Right hindlimb (tissue), 1 donor: ENCODE results near the gene TBCE.
"Not testable (repeated sequence)": the region's sequence is repeated elsewhere in the genome, so short reads cannot be mapped to it uniquely, and the experiment has no call there.

Experiments
- DNase-seq: peaks from one replicate; pipeline ENCODE4 v3.0.0-alpha.2; 2018

Gene TBCE

GRCh38 chr1:235457856-235458255 is 90.6 kb downstream of the TBCE start:
- DNase-seq = not testable (repeated sequence)

GRCh38 chr1:235460770-235461169 is 93.5 kb downstream of the TBCE start:
- no peak for DNase-seq

- DNase-seq = no peak
Observed at GRCh38 chr1:235461954-235462353, 94.7 kb downstream of the TBCE start.

GRCh38 chr1:235462832-235463231 is 95.6 kb downstream of the TBCE start:
- not testable (repeated sequence) for DNase-seq

GRCh38 chr1:235465066-235465465 is 97.8 kb downstream of the TBCE start:
- no peak for DNase-seq

- no peak for DNase-seq
Observed at GRCh38 chr1:235468004-235468403, 100.8 kb downstream of the TBCE start.

- no peak for DNase-seq
Observed at GRCh38 chr1:235468970-235469369, 101.7 kb downstream of the TBCE start.

- not testable (repeated sequence) for DNase-seq
Observed at GRCh38 chr1:235469897-235470296, 102.7 kb downstream of the TBCE start.

- DNase-seq = no peak
Observed at GRCh38 chr1:235470741-235471439, 103.7 kb downstream of the TBCE start.

GRCh38 chr1:235473806-235474205 is 106.6 kb downstream of the TBCE start:
- no peak for DNase-seq

- DNase-seq = no peak
Observed at GRCh38 chr1:235483090-235483489, 115.9 kb downstream of the TBCE start.

GRCh38 chr1:235485558-235485957 is 118.3 kb downstream of the TBCE start:
- DNase-seq = no peak

- DNase-seq = no peak
Observed at GRCh38 chr1:235486321-235486720, 119.1 kb downstream of the TBCE start.

- no peak for DNase-seq
Observed at GRCh38 chr1:235491644-235492043, 124.4 kb downstream of the TBCE start.

GRCh38 chr1:235494531-235494930 is 127.3 kb downstream of the TBCE start:
- no peak for DNase-seq

GRCh38 chr1:235495030-235495429 is 127.8 kb downstream of the TBCE start:
- no peak for DNase-seq

GRCh38 chr1:235495551-235495950 is 128.3 kb downstream of the TBCE start:
- no peak for DNase-seq

- no peak for DNase-seq
Observed at GRCh38 chr1:235500971-235501540, 133.8 kb downstream of the TBCE start.
